ENCODE measurements around the gene AUP1. TPM values are rescaled to one million over a fixed set of nuclear protein-coding genes. Genes with fewer than 3 reads are reported as not detected.

AUP1 gene
- total RNA-seq, 2 experiments from 2014 or later, result 92.0 to 122 TPM

GRCh38 chr2:74556831-74557370 lies 27.4 kb upstream of the AUP1 start:
- intact Hi-C loops (cut with DNase I, micrococcal nuclease), result no loop called here
- ATAC-seq (no peak), DNase-seq (no peak)
- H3K9me3 Mint-ChIP-seq (ENCODE audit: low read depth), result no peaks in the 10 kb centered on the region
- H3K27me3 Mint-ChIP-seq, result peaks cover 18% of the 10 kb centered on the region
- peaks cover 13% of the 10 kb centered on the region for H3K4me1 Mint-ChIP-seq
- H3K36me3 Mint-ChIP-seq (ENCODE audit: low read depth), result peaks cover 3% of the 10 kb centered on the region
- ChIA-PET CTCF (interaction anchor here (0.7 to 1.2 kb wide), 2 partner anchors 21 to 42 kb away, joined by 3 read pairs; no protein-coding TSS in a partner anchor), POLR2A (interaction anchor here (0.6 to 0.8 kb wide), 2 partner anchors 9 to 63 kb away, joined by 3 read pairs; no protein-coding TSS in a partner anchor)
- no peak overlapping the region for H3K27ac Mint-ChIP-seq
- no peak overlapping the region for H3K4me3 Mint-ChIP-seq

GRCh38 chr2:74556159-74556558 lies 26.7 kb upstream of the AUP1 start:
- H3K27me3 Mint-ChIP-seq, result peaks cover 16% of the 10 kb centered on the region
- intact Hi-C loops (cut with DNase I, micrococcal nuclease), result no loop called here
- ATAC-seq (no peak), DNase-seq (no peak)
- H3K9me3 Mint-ChIP-seq (ENCODE audit: low read depth), result no peaks in the 10 kb centered on the region
- H3K4me1 Mint-ChIP-seq, result peaks cover 13% of the 10 kb centered on the region
- ChIA-PET CTCF (interaction anchor here (0.7 kb wide), 1 partner anchor 24 kb away, joined by 3 read pairs; no protein-coding TSS in a partner anchor), POLR2A (interaction anchor here (0.8 kb wide), 1 partner anchor 10 kb away, joined by 3 read pairs; no protein-coding TSS in a partner anchor)
- H3K4me3 Mint-ChIP-seq, result peak overlapping the region; percentile 91
- H3K27ac Mint-ChIP-seq, result no peak overlapping the region
- peaks cover 3% of the 10 kb centered on the region for H3K36me3 Mint-ChIP-seq (ENCODE audit: low read depth)

GRCh38 chr2:74555610-74556103 lies 26.2 kb upstream of the AUP1 start:
- peaks cover 11% of the 10 kb centered on the region for H3K4me1 Mint-ChIP-seq
- H3K27me3 Mint-ChIP-seq, result peaks cover 14% of the 10 kb centered on the region
- intact Hi-C loops (cut with DNase I, micrococcal nuclease), result loop anchor here (2.0 kb wide), 4 partner anchors 15 to 73 kb away; partner anchors contain the start of genes CCDC142 (in 1 of the 2), LBX2 (in 1 of the 2), TLX2 (in 1 of the 2) and TTC31 (in 1 of the 2)
- no peak for ATAC-seq
- ChIA-PET POLR2A (no interaction called here), CTCF (interaction anchor here (0.7 to 1.9 kb wide), 2 partner anchors 24 to 29 kb away, joined by 3 to 8 read pairs; no protein-coding TSS in a partner anchor)
- H3K4me3 Mint-ChIP-seq, result peak overlapping the region; percentile 91
- DNase-seq, result no peak
- H3K36me3 Mint-ChIP-seq (ENCODE audit: low read depth), result peaks cover 3% of the 10 kb centered on the region
- peak overlapping the region; percentile 91 for H3K27ac Mint-ChIP-seq
- H3K9me3 Mint-ChIP-seq (ENCODE audit: low read depth), result no peaks in the 10 kb centered on the region

GRCh38 chr2:74554820-74555531 lies 25.5 kb upstream of the AUP1 start:
- ChIA-PET POLR2A (no interaction called here), CTCF (interaction anchor here (0.6 to 1.9 kb wide), 2 partner anchors 30 to 80 kb away, joined by 4 to 8 read pairs; no protein-coding TSS in a partner anchor)
- Mint-ChIP-seq H3K9me3 (ENCODE audit: low read depth) (no peaks in the 10 kb centered on the region), H3K27ac (peak overlapping the region; percentile 91), H3K27me3 (peaks cover 13% of the 10 kb centered on the region), H3K36me3 (ENCODE audit: low read depth) (peaks cover 3% of the 10 kb centered on the region), H3K4me3 (peak overlapping the region; percentile 91), H3K4me1 (peaks cover 6% of the 10 kb centered on the region)
- ATAC-seq, result peak; percentile 59
- peak; percentile 64 for DNase-seq
- intact Hi-C loops (cut with DNase I, micrococcal nuclease), result loop anchor here (1.0 to 2.0 kb wide), 13 partner anchors 16 to 279 kb away; partner anchors contain the start of genes AUP1 (in 2 of the 2), HTRA2 (in 2 of the 2), TTC31 (in 2 of the 2) and C2orf81 (in 1 of the 2)

GRCh38 chr2:74553892-74554819 lies 24.6 kb upstream of the AUP1 start, which contains the start of the genes DOK1 and LOXL3:
Gene DOK1, plus strand, starts transcription at chr2:74554720. Its CDS starts 35 bp downstream, at chr2:74554755.
Gene LOXL3, minus strand, starts transcription at chr2:74553942. Its CDS starts 1,308 bp downstream, at chr2:74552634.
- no peaks in the 10 kb centered on the region for H3K9me3 Mint-ChIP-seq (ENCODE audit: low read depth)
- CTCF ChIA-PET, result interaction anchor here (0.5 to 1.9 kb wide), 5 partner anchors 18 to 79 kb away, joined by 3 to 8 read pairs (median 3); partner anchors contain the start of gene TTC31
- peaks cover 17% of the 10 kb centered on the region for H3K27me3 Mint-ChIP-seq
- H3K27ac Mint-ChIP-seq, result peak within 1 kb of the TSS; percentile 91
- ATAC-seq, result peak; percentile 76
- peaks cover 3% of the 10 kb centered on the region for H3K36me3 Mint-ChIP-seq (ENCODE audit: low read depth)
- intact Hi-C loops (cut with DNase I, micrococcal nuclease), result loop anchor here (1.0 to 2.0 kb wide), 13 partner anchors 17 to 280 kb away; partner anchors contain the start of genes AUP1 (in 2 of the 2), HTRA2 (in 2 of the 2), TTC31 (in 2 of the 2) and C2orf81 (in 1 of the 2)
- peak within 1 kb of the TSS; percentile 91 for H3K4me3 Mint-ChIP-seq
- POLR2A ChIA-PET, result no interaction called here
- DNase-seq, result peak; percentile 91
- peaks cover 9% of the 10 kb centered on the region for H3K4me1 Mint-ChIP-seq

- peaks cover 3% of the 10 kb centered on the region for H3K36me3 Mint-ChIP-seq (ENCODE audit: low read depth)
- intact Hi-C loops (cut with DNase I, micrococcal nuclease), result no loop called here
- peaks cover 21% of the 10 kb centered on the region for H3K27me3 Mint-ChIP-seq
- peaks cover 12% of the 10 kb centered on the region for H3K4me1 Mint-ChIP-seq
- no peak for ATAC-seq
- peak overlapping the region; percentile 91 for H3K4me3 Mint-ChIP-seq
- ChIA-PET CTCF (interaction anchor here (1.3 kb wide), 1 partner anchor 70 kb away, joined by 3 read pairs; the partner anchor contains the start of gene TTC31), POLR2A (no interaction called here)
- no peak for DNase-seq
- no peaks in the 10 kb centered on the region for H3K9me3 Mint-ChIP-seq (ENCODE audit: low read depth)
- H3K27ac Mint-ChIP-seq, result peak overlapping the region; percentile 81
These were observed 23.7 kb upstream of the AUP1 start for GRCh38 chr2:74552914-74553811.

- intact Hi-C loops (cut with DNase I, micrococcal nuclease), result no loop called here
- CTCF ChIA-PET, result interaction anchor here (1.4 kb wide), 1 partner anchor 21 kb away, joined by 4 read pairs; no protein-coding TSS in a partner anchor
- H3K36me3 Mint-ChIP-seq (ENCODE audit: low read depth), result peaks cover 3% of the 10 kb centered on the region
These were observed 22.7 kb upstream of the AUP1 start for GRCh38 chr2:74551942-74552913.

GRCh38 chr2:74551530-74551929 lies 22.0 kb upstream of the AUP1 start:
- no peaks in the 10 kb centered on the region for H3K9me3 Mint-ChIP-seq (ENCODE audit: low read depth)
- H3K4me3 Mint-ChIP-seq, result no peak overlapping the region
- H3K36me3 Mint-ChIP-seq (ENCODE audit: low read depth), result peaks cover 1% of the 10 kb centered on the region
- H3K4me1 Mint-ChIP-seq, result peaks cover 12% of the 10 kb centered on the region
- CTCF ChIA-PET, result interaction anchor here (1.4 kb wide), 1 partner anchor 20 kb away, joined by 4 read pairs; no protein-coding TSS in a partner anchor
- peaks cover 29% of the 10 kb centered on the region for H3K27me3 Mint-ChIP-seq
- intact Hi-C loops (cut with DNase I, micrococcal nuclease), result no loop called here
- H3K27ac Mint-ChIP-seq, result no peak overlapping the region
- no peak for DNase-seq
- no peak for ATAC-seq
- POLR2A ChIA-PET, result no interaction called here

More at GRCh38 chr2:74551942-74552913, 22.7 kb upstream of the AUP1 start:
- Mint-ChIP-seq H3K27ac (peak overlapping the region; percentile 2), H3K9me3 (ENCODE audit: low read depth) (no peaks in the 10 kb centered on the region), H3K27me3 (peaks cover 27% of the 10 kb centered on the region), H3K4me1 (peaks cover 12% of the 10 kb centered on the region), H3K4me3 (no peak overlapping the region)
- ATAC-seq (no peak), DNase-seq (no peak)
- POLR2A ChIA-PET, result no interaction called here

GRCh38 chr2:74550231-74550630 lies 20.7 kb upstream of the AUP1 start:
- Mint-ChIP-seq H3K9me3 (ENCODE audit: low read depth) (no peaks in the 10 kb centered on the region), H3K27me3 (peaks cover 30% of the 10 kb centered on the region), H3K4me1 (peaks cover 8% of the 10 kb centered on the region), H3K4me3 (no peak overlapping the region), H3K27ac (no peak overlapping the region), H3K36me3 (ENCODE audit: low read depth) (no peaks in the 10 kb centered on the region)
- ATAC-seq (no peak), DNase-seq (no peak)
- intact Hi-C loops (cut with DNase I, micrococcal nuclease), result no loop called here
- POLR2A ChIA-PET, result no interaction called here
- CTCF ChIA-PET, result interaction anchor here (0.6 to 0.7 kb wide), 3 partner anchors 20 to 94 kb away, joined by 3 read pairs; partner anchors contain the start of gene CCDC142

Measured in activated CD4-positive, alpha-beta T cell treated with anti-CD3 and anti-CD28 coated beads for 36 hours (primary cell).